Measurements from ENCODE around the gene LEKR1.
"Not testable (repeated sequence)": the region's sequence is repeated elsewhere in the genome, so short reads cannot be mapped to it uniquely, and the experiment has no call there.

The LEKR1 gene

DNA sequence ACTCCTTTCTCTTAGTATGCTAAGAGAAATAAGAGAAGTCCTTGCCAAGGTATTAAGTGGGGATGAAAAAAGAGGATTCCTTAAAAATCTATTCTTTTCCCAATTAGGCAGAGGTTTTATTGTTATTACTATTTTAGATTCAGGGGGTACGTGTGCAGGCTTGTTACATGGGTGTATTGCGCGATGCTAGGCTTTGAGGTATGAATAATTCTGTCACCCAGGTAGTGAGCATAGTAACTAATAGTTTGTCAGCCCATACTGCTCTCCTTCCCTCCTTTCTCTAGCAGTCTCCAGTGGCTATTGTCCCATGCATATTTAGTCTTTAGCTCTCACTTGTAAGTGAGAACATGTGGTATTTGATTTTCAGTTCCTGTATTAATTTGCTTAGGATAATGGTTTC is 83.9 kb downstream of the LEKR1 start:
- DNase-seq, result no peak

DNA sequence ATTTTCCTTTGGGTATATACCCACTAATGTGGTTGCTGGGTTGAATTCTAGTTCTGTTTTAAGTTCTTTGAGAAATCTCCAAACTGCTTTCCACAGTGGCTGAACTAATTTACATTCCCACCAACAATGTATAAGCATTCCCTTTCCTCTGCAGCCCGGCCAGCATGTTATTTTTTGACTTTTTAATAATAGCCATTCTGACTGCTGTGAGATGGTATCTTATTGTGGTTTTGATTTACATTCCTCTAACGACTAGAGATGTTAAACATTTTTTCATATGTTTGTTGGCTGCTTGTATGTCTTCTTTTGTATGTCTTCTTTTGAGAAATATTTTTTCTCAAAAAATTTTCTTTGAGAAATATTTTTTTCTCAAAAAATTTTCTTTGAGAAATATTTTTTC is 84.7 kb downstream of the LEKR1 start:
- not testable (repeated sequence) for DNase-seq

DNA sequence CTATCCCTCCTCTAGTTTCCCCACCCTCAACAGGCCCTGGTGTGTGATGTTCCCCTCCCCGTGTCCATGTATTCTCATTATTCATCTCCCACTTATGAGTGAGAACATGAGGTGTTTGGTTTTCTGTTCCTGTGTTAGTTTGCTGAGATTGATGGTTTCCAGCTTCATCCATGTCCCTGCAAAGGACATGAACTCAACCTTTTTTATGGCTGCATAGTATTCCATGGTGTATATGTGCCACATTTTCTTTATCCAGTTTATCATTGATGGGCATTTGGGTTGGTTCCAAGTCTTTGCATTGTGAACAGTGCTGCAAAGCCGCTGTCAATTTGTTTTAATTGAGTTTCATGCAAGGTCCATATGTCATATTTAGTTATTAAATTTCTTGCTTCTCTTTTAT is 88.1 kb downstream of the LEKR1 start:
- DNase-seq, result not testable (repeated sequence)

DNA sequence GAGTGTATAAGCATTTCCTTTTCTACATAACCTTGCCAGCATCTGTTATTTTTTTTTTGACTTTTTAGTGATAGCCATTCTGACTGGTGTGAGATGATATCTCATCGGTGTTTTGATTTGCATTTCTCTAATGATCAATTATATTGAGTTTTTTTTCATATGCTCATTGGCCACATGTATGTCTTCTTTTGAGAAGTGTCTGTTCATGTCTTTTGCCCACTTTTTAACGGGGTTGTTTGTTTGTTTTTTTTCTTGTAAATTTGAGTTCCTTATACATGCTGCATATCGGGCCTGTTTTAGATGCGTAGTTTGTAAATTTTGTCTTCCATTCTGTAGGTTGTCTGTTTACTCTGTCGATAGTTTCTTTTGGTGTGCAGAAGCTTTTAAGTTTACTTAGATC is 89.2 kb downstream of the LEKR1 start:
- no peak for DNase-seq

DNA sequence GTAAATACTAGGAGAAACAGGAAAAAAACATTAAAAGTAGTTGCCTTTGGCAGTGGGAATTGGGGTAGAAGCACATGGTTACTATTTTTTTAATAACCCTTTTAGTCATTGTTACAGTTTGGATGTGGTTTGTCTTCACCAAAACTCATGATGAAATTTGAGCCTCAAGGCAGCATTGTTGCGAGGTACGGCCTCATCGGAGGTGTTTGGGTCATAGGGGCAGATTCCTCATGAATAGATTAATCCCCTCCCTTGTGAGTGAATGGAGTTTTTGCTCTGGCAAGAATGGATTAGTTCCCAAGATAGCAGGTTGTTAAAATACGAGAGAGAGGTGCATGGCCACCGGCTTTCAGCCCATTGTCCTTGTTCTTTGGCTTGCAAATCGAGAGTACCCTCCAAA is 92.6 kb downstream of the LEKR1 start:
- no peak for DNase-seq

DNA sequence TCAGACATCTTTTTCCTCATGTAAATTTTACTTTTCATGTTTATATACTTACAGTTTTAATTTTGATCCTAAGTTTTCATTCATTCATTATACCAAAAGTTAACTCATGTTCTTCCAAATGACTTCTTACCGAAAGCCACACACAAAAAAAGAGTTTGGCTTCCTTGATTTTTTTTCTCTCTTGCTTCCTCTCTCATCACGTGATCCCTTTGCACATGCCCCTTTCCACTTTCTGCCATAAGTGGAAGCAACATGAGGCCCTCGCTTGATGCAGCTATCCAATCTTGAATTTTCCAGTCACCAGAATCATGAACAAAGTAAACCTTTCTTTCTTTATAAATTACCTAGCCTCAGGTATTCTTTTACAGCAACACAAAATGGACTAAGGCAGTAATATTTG is 93.7 kb downstream of the LEKR1 start:
- DNase-seq, result no peak

DNA sequence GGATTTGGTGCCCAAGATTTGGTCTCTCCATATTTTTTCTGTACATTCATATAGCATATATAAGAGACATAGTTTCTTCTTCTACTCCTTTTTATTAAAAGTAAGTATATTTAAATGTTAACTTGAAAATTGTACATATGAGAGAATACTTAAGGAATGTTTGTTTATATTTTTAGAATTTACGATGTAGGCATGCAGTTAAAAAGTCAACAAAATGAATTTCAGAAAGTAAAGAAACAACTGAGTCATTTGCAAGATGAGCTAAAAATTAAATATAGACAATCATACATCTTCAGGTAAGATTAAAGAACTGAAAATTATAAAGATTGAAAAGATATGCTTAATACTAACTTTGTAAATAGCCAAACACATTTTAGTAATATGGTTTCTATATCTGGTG is 94.2 kb downstream of the LEKR1 start:
- DNase-seq, result no peak

DNA sequence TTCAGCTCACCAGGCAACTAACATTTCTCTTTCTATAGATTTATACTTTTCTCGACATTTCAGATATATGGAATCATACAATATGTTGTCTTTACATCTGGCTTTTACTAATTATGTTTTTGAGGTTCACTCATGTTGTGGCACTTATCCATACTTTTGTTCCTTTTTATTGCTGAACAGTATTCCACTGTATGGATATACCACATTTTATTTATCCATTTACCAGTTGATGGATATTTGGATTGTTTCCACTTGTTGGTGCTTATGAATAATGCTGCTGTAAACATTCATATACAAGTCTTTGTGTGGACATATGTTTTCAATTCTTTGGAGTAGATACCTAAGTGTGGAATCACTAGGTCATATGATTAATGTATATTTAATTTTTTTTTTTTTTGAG is 97.2 kb downstream of the LEKR1 start:
- DNase-seq, result no peak

DNA sequence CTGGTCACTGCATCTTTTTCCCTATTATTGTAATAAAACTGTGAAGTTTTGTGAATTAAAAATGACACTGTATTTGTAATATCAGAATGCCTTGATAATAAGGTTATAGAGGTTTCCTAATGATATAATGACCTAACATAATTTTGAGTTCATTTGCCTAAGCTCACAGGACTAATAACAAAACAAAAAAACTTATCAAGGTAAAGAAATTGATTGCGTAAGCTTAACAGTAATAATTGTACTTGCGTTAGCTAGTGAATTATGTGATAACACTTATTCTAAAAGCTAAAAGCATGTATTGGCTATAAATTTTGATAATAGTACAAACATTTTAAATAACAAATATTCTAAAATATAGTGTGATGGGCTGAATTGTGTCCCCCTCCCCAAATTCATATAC is 112.6 kb downstream of the LEKR1 start:
- DNase-seq, result no peak

DNA sequence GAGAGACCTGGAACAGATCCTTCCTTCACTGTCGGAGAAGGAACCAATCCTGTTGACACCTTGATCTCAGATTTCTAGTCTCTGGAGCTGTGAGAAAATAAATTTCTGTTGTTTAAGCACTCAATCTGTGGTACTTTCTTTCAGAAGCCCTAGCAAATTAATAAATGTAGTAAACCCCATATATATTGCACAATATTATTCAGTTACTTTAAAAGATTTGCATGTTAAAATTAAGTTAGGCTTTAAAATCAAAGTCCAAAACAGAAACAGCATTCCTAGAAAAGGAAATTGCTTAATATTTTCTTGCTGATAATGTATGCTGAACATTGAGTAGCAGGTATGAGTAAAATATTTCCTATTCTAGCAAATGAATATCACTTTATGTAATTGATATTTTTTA is 113.2 kb downstream of the LEKR1 start:
- no peak for DNase-seq

DNA sequence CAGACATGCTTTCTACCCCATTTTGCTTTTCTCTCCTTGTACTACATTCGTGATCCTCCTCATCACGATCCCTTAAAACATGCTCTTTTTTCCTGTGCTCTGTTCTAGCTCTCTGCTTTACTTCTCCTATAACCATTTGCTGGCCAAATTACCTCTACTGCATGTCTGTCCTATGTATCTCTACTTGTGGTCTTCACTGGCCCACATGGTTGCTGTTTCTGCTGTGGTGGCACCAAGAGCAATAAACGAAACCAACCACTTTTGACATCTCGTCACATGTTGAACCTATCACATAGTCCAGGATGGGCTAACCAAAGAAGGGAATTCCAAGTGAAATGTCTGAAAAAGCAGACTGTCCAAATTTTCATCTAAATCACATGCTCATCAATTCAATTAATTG is 115.2 kb downstream of the LEKR1 start:
- DNase-seq, result no peak

DNA sequence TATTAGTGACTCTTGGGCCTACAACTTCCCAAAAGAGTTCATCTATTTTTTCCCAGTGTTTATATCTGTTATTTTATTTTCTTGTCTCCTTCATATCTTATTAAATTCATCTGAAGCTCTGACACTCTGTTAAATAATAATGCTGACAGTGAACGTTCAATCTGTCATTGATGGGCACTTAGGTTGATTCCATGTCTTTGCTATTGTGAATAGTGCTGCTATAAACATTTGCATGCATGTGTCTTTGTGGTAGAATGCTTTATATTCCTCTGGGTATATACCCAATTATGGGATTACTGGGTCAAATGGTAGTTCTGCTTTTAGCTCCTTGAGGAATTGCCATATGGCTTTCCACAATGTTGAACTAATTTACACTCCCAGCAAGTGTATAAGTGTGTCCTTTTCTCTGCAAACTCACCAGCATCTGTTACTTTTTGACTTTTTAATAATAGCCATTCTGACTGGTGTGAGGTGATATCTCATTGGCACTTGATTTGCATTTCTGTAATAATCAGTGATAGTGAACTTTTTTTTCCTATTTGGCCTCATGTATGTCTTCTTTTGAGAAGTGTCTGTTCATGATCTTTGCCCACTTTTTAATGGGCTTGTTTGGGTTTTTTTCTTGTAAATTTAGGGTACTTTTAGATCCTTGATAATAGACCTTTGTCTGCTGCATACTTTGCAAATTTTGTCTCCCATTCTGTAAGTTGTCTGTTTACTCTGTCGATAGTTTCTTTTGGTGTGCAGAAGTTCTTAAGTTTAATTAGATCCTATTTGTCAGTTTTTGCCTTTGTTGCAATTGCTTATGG is 122.5 kb downstream of the LEKR1 start:
- no peak for DNase-seq

DNA sequence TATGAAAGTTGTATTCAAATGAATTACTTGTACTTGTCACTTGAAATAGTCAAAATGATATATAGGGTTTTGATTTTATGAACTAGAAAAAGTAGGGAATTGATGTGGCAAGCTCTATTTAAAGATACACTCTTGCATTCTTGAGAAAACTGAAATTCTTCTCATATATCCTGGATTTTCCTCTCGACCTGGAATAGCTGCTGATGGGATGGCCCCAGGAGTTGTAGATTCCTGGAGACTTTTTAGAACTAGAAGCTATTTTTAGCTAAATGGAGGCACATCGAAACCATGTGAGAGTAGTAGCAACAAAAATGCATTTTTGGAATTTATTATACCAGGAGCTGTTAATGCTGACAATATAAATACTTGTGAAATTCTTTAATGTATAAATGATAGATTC is 125.9 kb downstream of the LEKR1 start:
- DNase-seq, result no peak

DNA sequence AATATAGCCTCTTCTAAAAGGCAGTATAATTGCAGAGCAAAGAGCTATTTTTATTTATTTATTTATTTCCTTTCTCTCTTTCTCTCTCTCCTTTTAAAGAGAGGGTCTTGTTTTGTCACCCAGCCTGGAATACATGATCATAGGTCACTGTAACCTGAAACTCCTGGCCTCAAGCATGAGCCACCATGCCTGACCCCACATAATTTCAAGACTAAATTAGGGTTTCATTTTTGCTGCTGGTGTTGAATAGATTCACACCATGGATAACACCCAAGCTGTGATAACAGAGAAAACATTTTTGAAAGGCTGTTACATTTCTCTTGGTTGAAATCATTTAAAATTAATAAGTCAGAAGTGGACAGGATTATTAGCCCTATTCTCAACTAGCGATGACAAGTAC is 131.6 kb downstream of the LEKR1 start:
- DNase-seq, result no peak

DNA sequence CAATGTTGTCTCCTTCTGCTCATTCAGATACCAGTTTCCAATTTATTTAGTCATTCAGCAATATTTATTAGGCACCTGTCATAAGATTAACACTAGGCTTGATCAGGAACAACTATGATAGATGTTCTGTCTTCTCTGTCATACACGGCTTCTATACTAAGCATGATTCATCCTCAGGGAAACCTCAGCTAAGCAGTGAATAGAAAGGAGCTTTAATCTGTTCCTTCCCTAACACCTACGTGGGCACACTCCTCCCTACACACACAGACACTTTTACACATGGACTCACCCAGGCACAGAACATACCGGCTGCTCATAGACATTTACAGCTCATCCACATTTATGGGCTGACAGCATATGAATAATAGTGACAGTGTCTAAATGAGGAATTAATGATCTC is 136.9 kb downstream of the LEKR1 start:
- no peak for DNase-seq

DNA sequence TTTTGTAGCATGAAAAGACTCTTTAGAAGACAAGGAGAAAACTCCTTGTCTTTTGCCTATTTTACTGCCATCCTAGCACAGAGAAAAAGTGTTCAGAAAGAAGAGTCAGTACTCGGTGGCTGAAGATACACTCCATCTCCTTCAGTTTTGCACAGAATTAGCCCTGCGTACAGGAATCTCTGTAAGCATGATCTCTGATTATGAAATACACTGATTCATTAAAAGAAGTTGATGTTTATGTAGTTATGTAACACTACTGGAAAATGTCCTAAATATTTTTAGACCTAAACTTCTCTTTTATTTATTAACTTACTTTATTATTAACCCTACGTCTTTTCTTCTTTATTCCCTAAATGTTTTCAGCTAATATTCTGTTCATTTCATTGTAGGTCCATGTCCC is 138.4 kb downstream of the LEKR1 start:
- no peak for DNase-seq

DNA sequence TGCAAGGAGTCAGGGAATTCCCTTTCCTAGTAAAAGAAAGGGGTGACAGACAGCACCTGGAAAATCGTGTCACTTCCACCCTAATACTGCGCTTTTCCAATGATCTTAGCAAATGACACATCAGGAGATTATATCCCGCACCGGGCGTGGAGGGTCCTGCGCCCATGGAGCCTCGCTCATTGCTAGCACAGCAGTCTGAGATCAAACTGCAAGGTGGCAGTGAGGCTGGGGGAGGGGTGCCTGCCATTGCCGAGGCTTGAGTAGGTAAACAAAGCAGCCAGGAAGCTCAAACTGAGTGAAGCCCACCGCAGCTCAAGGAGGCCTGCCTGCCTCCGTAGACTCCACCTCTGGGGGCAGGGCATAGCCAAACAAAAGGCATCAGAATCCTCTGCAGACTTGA is 140.2 kb downstream of the LEKR1 start:
- DNase-seq, result not testable (repeated sequence)

DNA sequence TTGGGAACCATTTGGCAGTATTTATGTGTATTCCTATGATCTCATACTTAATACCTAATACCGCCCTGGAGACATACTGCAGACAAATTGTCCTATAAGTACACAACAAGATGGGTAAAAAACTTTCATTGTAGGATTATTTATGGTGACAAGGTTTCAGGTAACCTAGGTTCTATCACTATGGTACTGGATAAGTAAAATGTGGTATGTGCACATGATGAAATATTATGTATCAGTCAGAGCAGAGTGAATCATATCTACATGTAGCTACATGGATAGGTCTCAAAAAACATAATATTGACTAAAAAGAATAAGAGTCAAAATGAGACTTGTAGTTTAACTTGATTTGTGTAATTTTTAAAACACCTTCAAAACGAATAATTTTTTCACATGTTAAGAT is 147.8 kb downstream of the LEKR1 start:
- no peak for DNase-seq

DNA sequence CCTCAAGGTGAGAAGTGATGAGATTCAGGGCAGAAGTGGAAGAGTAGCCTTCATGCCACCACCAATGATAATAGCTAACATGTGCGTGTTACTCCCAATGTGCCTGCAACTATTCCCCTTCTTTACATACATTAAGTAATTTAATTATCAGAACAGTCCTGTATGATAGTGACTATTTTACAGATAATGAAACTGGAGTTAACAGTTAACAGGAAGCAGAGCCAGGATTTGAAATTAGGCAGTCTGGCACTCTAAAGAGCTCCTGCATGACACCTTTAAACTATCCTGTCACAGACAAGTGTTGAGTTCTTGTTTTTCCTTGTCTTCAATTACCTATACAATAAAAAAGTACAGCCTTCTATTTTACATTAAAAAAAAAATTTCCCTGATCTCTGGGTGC is 148.8 kb downstream of the LEKR1 start:
- no peak for DNase-seq

DNA sequence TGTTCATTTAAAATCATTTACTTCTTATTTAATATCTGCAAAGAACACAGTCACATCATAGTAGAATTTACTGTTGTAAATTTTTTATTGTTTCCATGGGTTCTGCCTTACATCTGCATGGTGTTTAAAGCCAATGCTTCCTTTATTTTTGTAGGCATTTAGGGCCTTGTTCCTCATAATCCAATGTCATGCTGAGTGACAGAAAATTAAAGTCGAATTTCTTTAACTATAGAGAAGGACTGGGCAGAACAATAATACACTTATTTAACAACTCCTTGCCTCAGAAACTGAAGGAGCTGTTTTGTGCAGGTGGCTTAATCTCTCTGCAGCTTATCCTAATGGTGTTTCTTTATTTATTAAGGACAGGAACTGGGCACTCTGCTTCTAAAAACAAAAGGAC is 149.6 kb downstream of the LEKR1 start:
- no peak for DNase-seq

DNA sequence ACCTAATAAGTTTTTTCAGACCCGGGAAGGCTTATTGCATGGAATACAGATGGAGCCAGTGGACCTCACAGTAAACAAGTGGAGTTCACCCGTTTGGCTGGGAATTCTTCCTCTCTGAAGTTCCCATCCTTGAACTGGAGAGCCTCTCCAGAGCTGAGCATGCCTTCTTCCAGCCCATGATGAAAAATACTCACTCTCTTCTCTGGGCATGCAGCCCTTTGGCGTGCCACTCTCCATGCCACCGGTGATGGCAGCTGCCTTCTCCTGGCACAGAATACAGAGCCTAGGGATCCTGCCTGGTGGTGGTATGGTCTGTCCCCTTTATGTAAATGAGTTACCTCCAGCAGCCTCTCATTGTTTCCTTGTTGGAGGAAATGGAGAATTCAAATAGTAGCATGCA is 150.8 kb downstream of the LEKR1 start:
- no peak for DNase-seq

DNA sequence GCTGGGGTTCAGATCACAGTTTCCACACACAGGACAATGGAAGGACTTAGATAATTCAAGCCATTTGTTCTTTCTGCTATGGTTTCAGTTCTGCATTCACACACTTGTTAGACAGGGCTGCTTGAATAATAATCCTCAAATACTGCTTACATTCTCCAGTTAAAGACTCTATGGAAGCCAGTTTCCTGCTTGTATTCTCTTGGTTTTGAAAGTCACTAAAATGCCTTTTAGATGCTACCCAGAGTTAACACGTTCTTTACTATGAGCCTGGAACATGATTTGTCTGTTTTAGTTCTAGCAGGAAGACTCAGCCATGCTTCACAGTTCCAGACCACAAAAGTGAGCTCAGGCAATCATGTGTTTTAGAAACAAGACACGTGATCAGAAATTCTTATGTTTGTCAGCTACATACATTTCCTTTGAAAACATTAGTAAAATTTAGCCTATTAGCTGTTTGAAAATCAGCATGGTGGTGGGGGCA is 152.4 kb downstream of the LEKR1 start:
- no peak for DNase-seq

DNA sequence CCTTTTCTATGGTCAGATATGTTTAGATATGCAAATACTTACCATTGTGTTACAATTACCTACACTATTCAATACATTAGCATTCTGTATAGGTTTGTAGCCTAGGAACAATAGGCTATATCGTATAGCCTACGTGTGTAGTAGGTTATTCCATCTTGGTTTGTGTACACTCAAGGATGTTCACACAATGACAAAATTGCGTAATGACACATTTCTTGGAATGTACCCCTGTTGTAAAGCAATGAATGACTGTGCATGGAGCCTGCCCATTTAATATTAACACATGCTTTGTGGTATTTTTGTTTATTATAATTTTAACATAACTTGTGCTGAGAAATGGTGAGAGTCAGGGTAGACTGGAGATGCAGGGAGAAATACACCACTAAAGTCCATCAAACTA is 154.9 kb downstream of the LEKR1 start:
- no peak for DNase-seq

DNA sequence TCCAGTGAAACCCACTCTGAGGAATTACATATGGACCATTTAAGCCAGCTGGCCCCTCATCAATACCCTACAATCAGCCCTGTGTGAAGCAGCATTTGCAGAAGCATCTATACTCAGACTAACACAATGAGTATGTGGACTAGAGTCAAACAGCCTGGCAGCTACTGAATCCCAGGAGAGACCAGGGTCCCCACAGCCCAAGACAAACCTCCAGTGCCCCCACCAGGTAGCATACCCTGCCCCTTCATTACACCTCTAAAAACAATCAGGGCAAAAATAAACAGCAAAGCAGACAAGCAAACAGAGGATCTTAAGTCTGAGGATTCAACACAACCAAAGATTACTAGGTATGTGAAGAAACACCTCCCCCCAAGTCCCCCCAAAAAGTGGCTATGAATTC is 157.4 kb downstream of the LEKR1 start:
- no peak for DNase-seq

DNA sequence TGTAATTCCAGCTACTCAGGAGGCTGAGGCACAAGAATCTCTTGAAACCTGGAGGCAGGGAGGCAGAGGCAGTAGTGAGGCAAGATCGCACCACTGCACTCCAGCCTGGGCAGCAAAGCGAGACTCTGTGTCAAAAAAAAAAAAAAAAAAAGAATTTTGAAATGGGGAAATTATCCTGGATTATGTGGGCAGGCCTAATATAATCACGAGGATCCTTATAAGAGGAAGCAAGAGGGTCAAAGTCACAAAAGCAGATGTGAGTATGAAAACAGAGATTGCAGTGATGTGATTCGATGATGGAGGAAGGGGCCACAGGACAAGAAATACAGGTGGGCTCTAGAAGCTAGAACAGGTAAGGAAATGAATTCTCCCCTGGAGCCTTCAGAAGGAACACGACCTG is 159.6 kb downstream of the LEKR1 start:
- DNase-seq, result no peak
